NCI-H524 (cell line): ENCODE measurements around the gene ANXA8L1.
"Not testable (repeated sequence)": the region's sequence is repeated elsewhere in the genome, so short reads cannot be mapped to it uniquely, and the experiment has no call there.

Experiments
- DNase-seq, 2 experiments: peaks; one replicate each; lab custom pipeline; 2025; lab: John Stamatoyannopoulos, UW

Gene ANXA8L1

GRCh38 chr10:46398212-46398886, 22.8 kb downstream of the ANXA8L1 start:
- not testable (repeated sequence) for DNase-seq

- not testable (repeated sequence) for DNase-seq
Measured at GRCh38 chr10:46409556-46409955, 34.0 kb downstream of the ANXA8L1 start.

GRCh38 chr10:46411123-46411522, 35.5 kb downstream of the ANXA8L1 start:
- not testable (repeated sequence) for DNase-seq

GRCh38 chr10:46412665-46413064, 37.1 kb downstream of the ANXA8L1 start:
- not testable (repeated sequence) for DNase-seq

GRCh38 chr10:46415291-46415690, 39.7 kb downstream of the ANXA8L1 start:
- DNase-seq, result not testable (repeated sequence)

- DNase-seq, result not testable (repeated sequence)
Measured at GRCh38 chr10:46418283-46418682, 42.7 kb downstream of the ANXA8L1 start.

- DNase-seq, result not testable (repeated sequence)
Measured at GRCh38 chr10:46419570-46420379, 44.2 kb downstream of the ANXA8L1 start.

GRCh38 chr10:46423550-46423949, 48.0 kb downstream of the ANXA8L1 start:
- DNase-seq, result not testable (repeated sequence)

GRCh38 chr10:46440942-46441341, 65.4 kb downstream of the ANXA8L1 start:
- DNase-seq, result not testable (repeated sequence)
